Body of pancreas (tissue), 4 donors: ENCODE data around the gene ST7L.

ENCODE experiments used
- CTCF ChIP-seq, 7 experiments: fragments of 450-650 bp in 4 of 7; fragments of 200-600 bp in 3 of 7; sonication (generic) in 3 of 7; IDR thresholded peaks; one replicate each; pipeline ENCODE4 v1.5.1; 2016 to 2019; ENCODE audit warnings: antibody characterized with exemption in 7 of 7
- POLR2A ChIP-seq, 3 donors: fragments of 450-650 bp; IDR thresholded peaks; one replicate each; pipeline ENCODE4 v1.6.1; 2016; ENCODE audit warnings: antibody characterized with exemption in 3 of 3, mild to moderate bottlenecking in 2 of 3

- no peak for TF ChIP-seq POLR2A (IDR thresholded peaks at IDR 0.05)
- no peak for TF ChIP-seq CTCF (IDR thresholded peaks at IDR 0.05)
Measured at GRCh38 chr1:112636597-112637253, 17.8 kb upstream of the ST7L start.
